ENCODE results near the gene SPOUT1.
"Not testable (repeated sequence)": the region's sequence is repeated elsewhere in the genome, so short reads cannot be mapped to it uniquely, and the experiment has no call there.

The SPOUT1 gene

GRCh38 chr9:128829477-128830251 is at the start of gene SPOUT1:
SPOUT1 (minus strand) TSS chr9:128829794; CDS start chr9:128829780, 14 bp downstream.
- H3K36me3 ChIP-seq (ENCODE audit: control insufficient read depth, insufficient read depth, low read length), result peaks cover 12% of the 10 kb centered on the region
- H3K4me3 ChIP-seq (replicated peaks; ENCODE audit: low read depth, low read length), result peak within 1 kb of the TSS; percentile 80
- no peaks in the 10 kb centered on the region for H3K27me3 ChIP-seq (replicated peaks; ENCODE audit: control insufficient read depth, insufficient read depth, low read length)
- TF ChIP-seq CTCF (IDR thresholded peaks at IDR 0.05; ENCODE audit: insufficient read depth, low read length, poor library complexity, severe bottlenecking), result no peak
- DNase-seq (ENCODE audit: extremely low read depth, insufficient read length), result peak; percentile 94

- DNase-seq (ENCODE audit: extremely low read depth, insufficient read length), result no peak
- Histone ChIP-seq H3K27me3 (replicated peaks; ENCODE audit: control insufficient read depth, insufficient read depth, low read length) (no peaks in the 10 kb centered on the region), H3K4me3 (replicated peaks; ENCODE audit: low read depth, low read length) (no peak overlapping the region), H3K36me3 (ENCODE audit: control insufficient read depth, insufficient read depth, low read length) (no peaks in the 10 kb centered on the region)
- TF ChIP-seq CTCF (IDR thresholded peaks at IDR 0.05; ENCODE audit: insufficient read depth, low read length, poor library complexity, severe bottlenecking), result no peak
Observed at GRCh38 chr9:128877852-128878251, 48.3 kb upstream of the SPOUT1 start.

- DNase-seq (ENCODE audit: extremely low read depth, insufficient read length); H3K4me3 ChIP-seq (replicated peaks; ENCODE audit: low read depth, low read length); H3K36me3 ChIP-seq (ENCODE audit: control insufficient read depth, insufficient read depth, low read length); H3K27me3 ChIP-seq (replicated peaks; ENCODE audit: control insufficient read depth, insufficient read depth, low read length): not testable (repeated sequence)
Observed at GRCh38 chr9:128870941-128871265, 41.3 kb upstream of the SPOUT1 start.

- TF ChIP-seq CTCF (IDR thresholded peaks at IDR 0.05; ENCODE audit: insufficient read depth, low read length, poor library complexity, severe bottlenecking), result no peak
- Histone ChIP-seq H3K27me3 (replicated peaks; ENCODE audit: control insufficient read depth, insufficient read depth, low read length) (no peaks in the 10 kb centered on the region), H3K36me3 (ENCODE audit: control insufficient read depth, insufficient read depth, low read length) (no peaks in the 10 kb centered on the region), H3K4me3 (replicated peaks; ENCODE audit: low read depth, low read length) (no peak overlapping the region)
- no peak for DNase-seq (ENCODE audit: extremely low read depth, insufficient read length)
Observed at GRCh38 chr9:128870128-128870940, 40.7 kb upstream of the SPOUT1 start.

GRCh38 chr9:128863647-128864046 is 34.1 kb upstream of the SPOUT1 start:
- Histone ChIP-seq H3K36me3 (ENCODE audit: control insufficient read depth, insufficient read depth, low read length) (no peaks in the 10 kb centered on the region), H3K4me3 (replicated peaks; ENCODE audit: low read depth, low read length) (no peak overlapping the region), H3K27me3 (replicated peaks; ENCODE audit: control insufficient read depth, insufficient read depth, low read length) (no peaks in the 10 kb centered on the region)
- peak; percentile 79 for DNase-seq (ENCODE audit: extremely low read depth, insufficient read length)
- TF ChIP-seq CTCF (IDR thresholded peaks at IDR 0.05; ENCODE audit: insufficient read depth, low read length, poor library complexity, severe bottlenecking), result peak; percentile 97

- H3K36me3 ChIP-seq (ENCODE audit: control insufficient read depth, insufficient read depth, low read length), result no peaks in the 10 kb centered on the region
- H3K4me3 ChIP-seq (replicated peaks; ENCODE audit: low read depth, low read length), result no peak overlapping the region
- no peak for TF ChIP-seq CTCF (IDR thresholded peaks at IDR 0.05; ENCODE audit: insufficient read depth, low read length, poor library complexity, severe bottlenecking)
- no peak for DNase-seq (ENCODE audit: extremely low read depth, insufficient read length)
- H3K27me3 ChIP-seq (replicated peaks; ENCODE audit: control insufficient read depth, insufficient read depth, low read length), result no peaks in the 10 kb centered on the region
Observed at GRCh38 chr9:128862401-128862851, 32.8 kb upstream of the SPOUT1 start.

Data from GM06990 (cell line).